ENCODE measurements around the gene SET. TPM values are rescaled to one million over a fixed set of nuclear protein-coding genes. Genes with fewer than 3 reads are reported as not detected.
A peak's percentile ranks its signal among the peaks of the same experiment; 100 is the strongest.

Gene SET
- total and polyA plus RNA-seq, 2 of the 13 experiments (the other 11 are each of a cell fraction or from before 2014, with no cell fraction given) = 94.2 to 611 TPM

- peak; percentile 39; the same call in 1 of the 2 replicates for TF ChIP-seq SAP130 (CRISPR knock-in tag; IDR thresholded peaks at IDR 0.05; ENCODE audit: low read depth)
- TF ChIP-seq ZNF274 (CRISPR knock-in tag; IDR thresholded peaks at IDR 0.05) = 0 out of 2 replicates have a peak, but pooled peaks have one; percentile 37
- no peak for TF ChIP-seq ETV5 (CRISPR knock-in tag; IDR thresholded peaks at IDR 0.05; ENCODE audit: borderline replicate concordance)
- no peak for TF ChIP-seq AFF4 (CRISPR knock-in tag; IDR thresholded peaks at IDR 0.05)
- no peak for TF ChIP-seq KMT2A (CRISPR knock-in tag; IDR thresholded peaks at IDR 0.05)
- no peak for TF ChIP-seq ZNF652 (CRISPR knock-in tag; IDR thresholded peaks at IDR 0.05; ENCODE audit: borderline replicate concordance, low read depth)
- peak; percentile 20 for TF ChIP-seq XRCC5 (optimal IDR thresholded peaks at IDR 0.05; ENCODE audit: low read length)
- TF ChIP-seq RBFOX2 (IDR thresholded peaks at IDR 0.05; ENCODE audit: low read depth, low read length) = peak; percentile 67; the same call in 1 of the 2 replicates
- TF ChIP-seq IKZF1 (IDR thresholded peaks at IDR 0.05) = no peak
- peak; percentile 9; the same call in 1 of the 2 replicates for TF ChIP-seq SALL1 (CRISPR knock-in tag; IDR thresholded peaks at IDR 0.05)
- TF ChIP-seq ATAD3A (CRISPR knock-in tag; IDR thresholded peaks at IDR 0.05) = no peak
- TF ChIP-seq ASH2L (IDR thresholded peaks at IDR 0.05; ENCODE audit: insufficient read length, low read depth, low read length) = peak; percentile 51
- no peak for TF ChIP-seq ARNT (IDR thresholded peaks at IDR 0.05)
- TF ChIP-seq ZNF225 (CRISPR knock-in tag; IDR thresholded peaks at IDR 0.05) = no peak
- no peak for TF ChIP-seq SMYD3 (CRISPR knock-in tag; IDR thresholded peaks at IDR 0.05)
- no peak for TF ChIP-seq ZNF354B (CRISPR knock-in tag; IDR thresholded peaks at IDR 0.05)
- TF ChIP-seq ARNT2 (CRISPR knock-in tag; IDR thresholded peaks at IDR 0.05; ENCODE audit: low read depth) = no peak
- 0 out of 2 replicates have a peak, but pooled peaks have one; percentile 47 for TF ChIP-seq HDAC1 (CRISPR knock-in tag; IDR thresholded peaks at IDR 0.05)
- 0 out of 2 replicates have a peak, but pooled peaks have one; percentile 29 for TF ChIP-seq ZNF501 (CRISPR knock-in tag; IDR thresholded peaks at IDR 0.05)
These were observed 1.0 kb downstream of the SET start (continued) for GRCh38 chr9:128689820-128690683.
